Activated B cell treated with CpG ODN at 0.5 μM for 24 hours (primary cell): ENCODE measurements around the gene GATAD2A. TPM values are rescaled to one million over a fixed set of nuclear protein-coding genes. Genes with fewer than 3 reads are reported as not detected.
A peak's percentile ranks its signal among the peaks of the same experiment; 100 is the strongest.
"Not testable (repeated sequence)": the region's sequence is repeated elsewhere in the genome, so short reads cannot be mapped to it uniquely, and the experiment has no call there.

ENCODE experiments used
- ATAC-seq: fragments of 200-7000 bp; cut with Tn5 transposase; one replicate; pipeline ENCODE4 v1.10.0; 2021; ENCODE audit warnings: low read depth, mild to moderate bottlenecking, moderate library complexity
- CTCF ChIA-PET: fragments of 350-600 bp; sonication (Branson Sonifier 250); formaldehyde crosslinking; loops from one replicate; lab custom pipeline; 2021; ENCODE audit warnings: antibody characterized with exemption; lab: Charles Lee
- POLR2A ChIA-PET: fragments of 350-600 bp; sonication (Branson Sonifier 250); formaldehyde crosslinking; loops from one replicate; lab custom pipeline; 2021; ENCODE audit warnings: antibody characterized with exemption; lab: Charles Lee
- DNase-seq: peaks from one replicate; pipeline ENCODE4 v3.0.0; 2022
- H3K27ac Mint-ChIP-seq: one replicate; pipeline ENCODE4 v1.8.0; 2020; ENCODE audit warnings: mixed read lengths
- H3K27me3 Mint-ChIP-seq: one replicate; pipeline ENCODE4 v1.8.0; 2021; ENCODE audit warnings: mixed read lengths
- H3K36me3 Mint-ChIP-seq: one replicate; pipeline ENCODE4 v1.8.0; 2021; ENCODE audit warnings: low read depth, mixed read lengths
- H3K4me1 Mint-ChIP-seq: one replicate; pipeline ENCODE4 v1.8.0; 2021; ENCODE audit warnings: mixed read lengths
- H3K4me3 Mint-ChIP-seq: one replicate; pipeline ENCODE4 v1.8.0; 2020; ENCODE audit warnings: mild to moderate bottlenecking, mixed read lengths
- H3K9me3 Mint-ChIP-seq: one replicate; pipeline ENCODE4 v1.8.0; 2020; ENCODE audit warnings: mixed read lengths
- intact Hi-C: fragments of 100-400 bp; cut with micrococcal nuclease; formaldehyde crosslinking; loops from one replicate; pipeline ENCODE4 v1.15.1; 2024
- total RNA-seq: library from RNA; stranded (reverse); gene quantifications from 2 replicates; pipeline ENCODE4 v1.2.3, GENCODE V29; 2022
- TF ChIP-seq, protein P1 (sequence below): fragments of 200-600 bp; IDR thresholded peaks from one replicate; pipeline ENCODE4 v1.8.0; 2022; ENCODE audit warnings: antibody characterized with exemption, mild to moderate bottlenecking

GATAD2A gene
- total RNA-seq, 1 donor from 2014 or later: 116 TPM

DNA sequence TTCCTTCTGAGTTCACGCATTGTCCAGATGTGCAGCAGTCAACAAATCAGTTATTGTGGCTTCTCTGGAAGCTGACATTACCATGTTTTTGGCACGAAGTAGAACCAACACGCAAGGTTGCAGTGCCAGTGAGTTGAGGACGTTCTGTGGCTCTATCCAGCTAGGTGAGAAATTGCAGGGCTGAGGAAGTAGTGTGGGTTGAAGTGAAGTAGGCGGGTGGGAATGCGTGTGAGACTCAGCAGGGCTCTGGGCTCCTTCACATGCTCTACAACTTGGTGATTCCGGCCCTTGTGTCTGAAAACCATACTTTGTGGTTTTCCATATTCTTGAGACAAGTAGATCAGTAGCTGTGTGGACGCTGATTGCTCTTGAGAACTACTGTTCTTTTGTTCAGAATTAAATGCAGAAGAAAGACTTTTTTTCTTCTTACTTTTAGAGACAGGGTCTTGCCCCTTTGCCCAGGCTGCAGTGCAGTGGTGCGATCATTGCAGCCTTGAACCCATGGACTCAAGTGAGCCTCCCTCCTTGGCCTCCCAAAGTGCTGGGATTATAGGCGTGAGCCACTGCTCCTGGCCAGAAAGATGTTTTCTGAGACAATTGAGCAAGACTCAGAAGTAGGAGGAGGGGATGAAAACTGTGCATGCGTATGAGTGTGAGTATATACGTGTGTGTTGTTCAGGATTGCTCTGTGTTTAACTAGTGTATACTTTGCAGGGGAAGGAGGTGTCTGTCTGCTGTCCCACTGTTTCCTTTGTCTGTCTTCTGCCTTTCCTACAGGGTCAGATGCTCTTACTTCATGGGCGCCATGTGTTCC is 46.2 kb downstream of the GATAD2A start:
- Mint-ChIP-seq H3K4me1 (peaks cover 47% of the 10 kb centered on the region), H3K27me3 (no peaks in the 10 kb centered on the region), H3K4me3 (no peak overlapping the region), H3K36me3 (no peaks in the 10 kb centered on the region), H3K27ac (no peak overlapping the region), H3K9me3 (no peaks in the 10 kb centered on the region)
- intact Hi-C loops: no loop called here
- POLR2A ChIA-PET: no interaction called here
- CTCF ChIA-PET: no interaction called here
- TF ChIP-seq, protein P1, sequence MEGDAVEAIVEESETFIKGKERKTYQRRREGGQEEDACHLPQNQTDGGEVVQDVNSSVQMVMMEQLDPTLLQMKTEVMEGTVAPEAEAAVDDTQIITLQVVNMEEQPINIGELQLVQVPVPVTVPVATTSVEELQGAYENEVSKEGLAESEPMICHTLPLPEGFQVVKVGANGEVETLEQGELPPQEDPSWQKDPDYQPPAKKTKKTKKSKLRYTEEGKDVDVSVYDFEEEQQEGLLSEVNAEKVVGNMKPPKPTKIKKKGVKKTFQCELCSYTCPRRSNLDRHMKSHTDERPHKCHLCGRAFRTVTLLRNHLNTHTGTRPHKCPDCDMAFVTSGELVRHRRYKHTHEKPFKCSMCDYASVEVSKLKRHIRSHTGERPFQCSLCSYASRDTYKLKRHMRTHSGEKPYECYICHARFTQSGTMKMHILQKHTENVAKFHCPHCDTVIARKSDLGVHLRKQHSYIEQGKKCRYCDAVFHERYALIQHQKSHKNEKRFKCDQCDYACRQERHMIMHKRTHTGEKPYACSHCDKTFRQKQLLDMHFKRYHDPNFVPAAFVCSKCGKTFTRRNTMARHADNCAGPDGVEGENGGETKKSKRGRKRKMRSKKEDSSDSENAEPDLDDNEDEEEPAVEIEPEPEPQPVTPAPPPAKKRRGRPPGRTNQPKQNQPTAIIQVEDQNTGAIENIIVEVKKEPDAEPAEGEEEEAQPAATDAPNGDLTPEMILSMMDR: no peak
- ATAC-seq: no peak
- no peak for DNase-seq

DNA sequence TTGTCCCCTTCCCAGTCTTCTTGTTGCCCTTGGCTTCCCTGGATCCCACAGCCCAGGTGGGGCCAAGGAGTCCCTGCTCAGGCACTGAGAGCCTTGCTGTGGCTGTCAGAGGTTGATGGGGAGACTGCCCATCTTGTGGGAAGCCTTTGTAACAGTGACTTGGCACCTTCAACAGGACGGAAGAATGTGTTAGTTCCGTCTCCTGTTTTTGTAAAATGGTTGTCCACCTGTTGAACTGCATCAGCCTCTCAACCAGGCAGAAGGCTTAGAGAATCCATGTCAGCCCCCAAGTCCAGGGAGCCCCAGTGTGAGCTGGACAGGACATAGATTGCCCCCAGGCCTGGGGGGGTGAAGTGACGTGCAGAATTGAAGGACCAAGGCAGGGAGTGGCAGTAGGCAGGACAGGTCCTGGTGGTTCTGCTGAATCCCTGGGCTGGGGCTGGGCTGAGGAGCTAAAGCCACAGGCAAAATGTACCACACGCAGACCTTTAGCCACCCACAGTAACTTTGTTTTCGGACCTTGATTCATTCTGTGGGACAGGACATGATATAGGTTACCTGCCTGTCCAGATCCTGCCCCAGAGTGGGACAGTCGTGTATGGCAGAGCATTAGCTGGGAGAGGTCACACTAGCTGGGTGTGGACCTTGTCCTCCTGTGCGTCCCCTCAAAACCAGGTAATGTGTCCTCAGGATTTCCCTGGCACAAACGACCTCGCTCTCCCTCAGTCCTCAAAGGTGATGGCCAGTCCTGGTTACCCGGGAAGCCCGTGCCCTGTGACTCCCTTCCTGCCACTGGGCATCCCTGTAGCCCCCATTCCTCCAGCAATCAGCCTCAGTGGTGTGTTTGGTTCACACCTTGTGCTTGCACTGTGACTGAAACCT is 47.0 kb downstream of the GATAD2A start:
- H3K9me3 Mint-ChIP-seq: no peaks in the 10 kb centered on the region
- H3K27ac Mint-ChIP-seq: no peak overlapping the region
- no peak for ATAC-seq
- peaks cover 2% of the 10 kb centered on the region for H3K36me3 Mint-ChIP-seq
- H3K27me3 Mint-ChIP-seq: no peaks in the 10 kb centered on the region
- peaks cover 44% of the 10 kb centered on the region for H3K4me1 Mint-ChIP-seq
- no peak overlapping the region for H3K4me3 Mint-ChIP-seq
- TF ChIP-seq, protein P1: no peak
- intact Hi-C loops: no loop called here
- CTCF ChIA-PET: no interaction called here
- DNase-seq: no peak
- POLR2A ChIA-PET: no interaction called here

DNA sequence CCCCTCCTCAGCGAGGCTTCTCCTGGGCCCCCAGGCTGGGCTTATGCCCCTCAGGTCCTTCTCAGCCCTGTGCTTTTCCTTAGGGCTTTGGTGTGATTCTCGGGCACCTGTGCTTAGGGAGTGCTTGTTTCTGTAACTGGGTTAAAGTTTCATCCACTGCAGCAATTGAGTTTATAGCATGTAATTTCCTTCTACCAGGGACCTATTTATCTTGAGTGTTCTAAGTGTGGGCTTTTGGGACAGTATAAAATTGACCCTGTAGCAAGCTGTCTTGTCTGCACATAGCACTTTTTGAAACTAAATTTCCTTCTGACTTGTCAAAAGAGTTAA is 47.6 kb downstream of the GATAD2A start:
- CTCF ChIA-PET: no interaction called here
- Mint-ChIP-seq H3K27me3 (no peaks in the 10 kb centered on the region), H3K4me1 (peaks cover 43% of the 10 kb centered on the region), H3K27ac (no peak overlapping the region), H3K36me3 (peaks cover 4% of the 10 kb centered on the region), H3K4me3 (no peak overlapping the region), H3K9me3 (no peaks in the 10 kb centered on the region)
- ATAC-seq: no peak
- TF ChIP-seq, protein P1: no peak
- POLR2A ChIA-PET: no interaction called here
- intact Hi-C loops: no loop called here
- DNase-seq: no peak

DNA sequence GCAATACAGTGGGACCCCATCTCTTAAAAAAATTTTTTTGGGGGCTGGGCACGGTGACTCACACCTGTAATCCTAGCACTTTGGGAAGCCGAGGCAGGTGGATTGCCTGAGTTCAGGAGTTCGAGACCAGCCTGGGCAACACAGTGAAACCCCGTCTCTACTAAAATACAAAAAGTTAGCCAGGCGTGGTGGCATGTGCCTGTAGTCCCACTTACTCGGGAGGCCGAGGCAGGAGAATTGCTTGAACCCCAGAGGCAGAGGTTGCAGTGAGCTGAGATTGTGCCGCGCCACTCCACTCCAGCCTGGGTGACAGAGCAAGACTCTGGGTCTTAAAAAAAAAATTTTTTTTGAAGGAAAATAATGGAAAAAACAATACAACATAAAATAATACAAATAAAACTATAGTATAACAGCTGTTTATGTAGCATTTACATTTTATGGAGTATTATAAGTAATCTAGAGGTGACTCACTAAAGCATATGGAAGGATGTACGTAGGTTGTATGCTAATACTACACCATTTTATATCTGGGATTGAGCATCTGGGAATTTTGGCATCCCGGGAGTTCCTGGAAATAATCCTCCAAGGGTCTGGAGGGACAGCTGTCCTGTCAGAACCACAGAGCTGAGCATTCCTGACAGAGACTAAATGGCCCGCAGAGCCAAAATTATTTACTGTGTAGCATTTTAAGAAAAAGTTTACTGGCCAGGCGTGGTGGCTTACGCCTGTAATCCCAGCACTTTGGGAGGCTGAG is 49.9 kb downstream of the GATAD2A start:
- ChIA-PET POLR2A (interaction anchor here (0.8 kb wide), 1 partner anchor 60 kb away, joined by 3 read pairs; the partner anchor contains the start of gene NDUFA13), CTCF (interaction anchor here (0.9 kb wide), 1 partner anchor 35 kb away, joined by 5 read pairs; no protein-coding TSS in a partner anchor)
- H3K9me3 Mint-ChIP-seq, H3K4me3 Mint-ChIP-seq, H3K27ac Mint-ChIP-seq, H3K27me3 Mint-ChIP-seq, H3K36me3 Mint-ChIP-seq, ATAC-seq, intact Hi-C loops, DNase-seq: not testable (repeated sequence)
- peaks cover 58% of the 10 kb centered on the region for H3K4me1 Mint-ChIP-seq

DNA sequence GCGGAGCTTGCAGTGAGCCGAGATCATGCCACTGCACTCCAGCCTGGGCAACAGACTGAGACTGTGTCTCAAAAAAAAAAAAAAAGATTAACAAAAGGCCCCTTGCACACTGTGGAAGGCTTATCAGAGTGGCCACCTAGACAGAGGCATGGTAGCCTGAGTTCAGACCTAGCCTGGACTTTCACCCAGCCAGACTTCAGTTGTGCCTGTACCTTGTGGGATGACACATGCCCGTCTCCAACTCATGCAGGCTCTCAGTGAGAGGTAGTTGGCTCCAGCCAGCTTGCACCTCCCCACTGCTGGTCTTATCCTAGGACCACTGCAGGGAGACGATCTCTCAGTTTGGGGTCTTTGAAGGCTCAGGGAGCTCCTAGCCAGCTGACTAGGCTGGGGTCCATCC is 52.2 kb downstream of the GATAD2A start:
- CTCF ChIA-PET: no interaction called here
- Mint-ChIP-seq H3K4me3 (no peak overlapping the region), H3K36me3 (peaks cover 5% of the 10 kb centered on the region), H3K9me3 (no peaks in the 10 kb centered on the region), H3K27ac (peak overlapping the region; percentile 86), H3K4me1 (peaks cover 64% of the 10 kb centered on the region), H3K27me3 (no peaks in the 10 kb centered on the region)
- intact Hi-C loops: loop anchor here (2.0 kb wide), 1 partner anchor 51 kb away; no protein-coding TSS in a partner anchor
- DNase-seq (no peak), ATAC-seq (no peak)
- POLR2A ChIA-PET: interaction anchor here (1.2 to 2.9 kb wide), 2 partner anchors 41 to 52 kb away, joined by 4 to 12 read pairs; partner anchors contain the start of gene GATAD2A
- TF ChIP-seq, protein P1: no peak
